ENCODE measurements around the gene LEFTY2.
A peak's percentile ranks its signal among the peaks of the same experiment; 100 is the strongest.
"Not testable (repeated sequence)": the region's sequence is repeated elsewhere in the genome, so short reads cannot be mapped to it uniquely, and the experiment has no call there.

Gene LEFTY2

GRCh38 chr1:225940385-225941151, 452 bp downstream of the LEFTY2 start:
- DNase-seq = no peak
- Histone ChIP-seq H3K36me3 (no peaks in the 10 kb centered on the region), H3K9me3 (ENCODE audit: severe bottlenecking) (no peaks in the 10 kb centered on the region), H3K27me3 (ENCODE audit: insufficient read depth, low read depth, severe bottlenecking) (no peaks in the 10 kb centered on the region), H3K4me3 (ENCODE audit: low read depth, low read length) (no peak overlapping the region), H3K27ac (peak overlapping the region; percentile 55)
- no peak for TF ChIP-seq CTCF (IDR thresholded peaks at IDR 0.05; ENCODE audit: low read depth, low read length)

- not testable (repeated sequence) for H3K36me3 ChIP-seq; H3K4me3 ChIP-seq (ENCODE audit: low read depth, low read length); H3K27me3 ChIP-seq (ENCODE audit: insufficient read depth, low read depth, severe bottlenecking); H3K27ac ChIP-seq; DNase-seq; H3K9me3 ChIP-seq (ENCODE audit: severe bottlenecking)
These were observed 1.1 kb downstream of the LEFTY2 start for GRCh38 chr1:225939939-225940310.

- H3K4me3 ChIP-seq (ENCODE audit: low read depth, low read length); H3K27ac ChIP-seq; H3K9me3 ChIP-seq (ENCODE audit: severe bottlenecking); H3K27me3 ChIP-seq (ENCODE audit: insufficient read depth, low read depth, severe bottlenecking); H3K36me3 ChIP-seq; DNase-seq: not testable (repeated sequence)
These were observed 1.7 kb downstream of the LEFTY2 start for GRCh38 chr1:225939097-225939938.

- Histone ChIP-seq H3K4me3 (ENCODE audit: low read depth, low read length) (no peak overlapping the region), H3K27ac (no peak overlapping the region), H3K27me3 (ENCODE audit: insufficient read depth, low read depth, severe bottlenecking) (no peaks in the 10 kb centered on the region), H3K9me3 (ENCODE audit: severe bottlenecking) (no peaks in the 10 kb centered on the region), H3K36me3 (no peaks in the 10 kb centered on the region)
- no peak for TF ChIP-seq CTCF (IDR thresholded peaks at IDR 0.05; ENCODE audit: low read depth, low read length)
- no peak for DNase-seq
These were observed 3.7 kb downstream of the LEFTY2 start for GRCh38 chr1:225937048-225937968.

- no peak overlapping the region for H3K4me3 ChIP-seq (ENCODE audit: low read depth, low read length)
- H3K9me3 ChIP-seq (ENCODE audit: severe bottlenecking) = no peaks in the 10 kb centered on the region
- no peaks in the 10 kb centered on the region for H3K27me3 ChIP-seq (ENCODE audit: insufficient read depth, low read depth, severe bottlenecking)
- no peak for DNase-seq
- no peaks in the 10 kb centered on the region for H3K36me3 ChIP-seq
- TF ChIP-seq CTCF (IDR thresholded peaks at IDR 0.05; ENCODE audit: low read depth, low read length) = no peak
- H3K27ac ChIP-seq = no peak overlapping the region
These were observed 4.5 kb downstream of the LEFTY2 start for GRCh38 chr1:225936523-225936922.

GRCh38 chr1:225936086-225936485, 4.9 kb downstream of the LEFTY2 start:
- not testable (repeated sequence) for DNase-seq; H3K9me3 ChIP-seq (ENCODE audit: severe bottlenecking); H3K27me3 ChIP-seq (ENCODE audit: insufficient read depth, low read depth, severe bottlenecking); H3K27ac ChIP-seq; H3K36me3 ChIP-seq; H3K4me3 ChIP-seq (ENCODE audit: low read depth, low read length)

GRCh38 chr1:225934711-225935110, 6.3 kb downstream of the LEFTY2 start:
- H3K9me3 ChIP-seq (ENCODE audit: severe bottlenecking) = no peaks in the 10 kb centered on the region
- H3K27ac ChIP-seq = no peak overlapping the region
- H3K4me3 ChIP-seq (ENCODE audit: low read depth, low read length) = no peak overlapping the region
- DNase-seq = no peak
- no peaks in the 10 kb centered on the region for H3K27me3 ChIP-seq (ENCODE audit: insufficient read depth, low read depth, severe bottlenecking)
- no peaks in the 10 kb centered on the region for H3K36me3 ChIP-seq
- TF ChIP-seq CTCF (IDR thresholded peaks at IDR 0.05; ENCODE audit: low read depth, low read length) = no peak

All from WERI-Rb-1 (cell line).